NCI-H146 treated with DMSO at 0.1 percent for 48 hours (cell line): ENCODE measurements around the gene C2CD4D.
"Not testable (repeated sequence)": the region's sequence is repeated elsewhere in the genome, so short reads cannot be mapped to it uniquely, and the experiment has no call there.

Source experiments
- DNase-seq: peaks from one replicate; lab custom pipeline; 2025; ENCODE audit not compliant: unreplicated experiment; lab: John Stamatoyannopoulos, UW

The C2CD4D gene

DNA sequence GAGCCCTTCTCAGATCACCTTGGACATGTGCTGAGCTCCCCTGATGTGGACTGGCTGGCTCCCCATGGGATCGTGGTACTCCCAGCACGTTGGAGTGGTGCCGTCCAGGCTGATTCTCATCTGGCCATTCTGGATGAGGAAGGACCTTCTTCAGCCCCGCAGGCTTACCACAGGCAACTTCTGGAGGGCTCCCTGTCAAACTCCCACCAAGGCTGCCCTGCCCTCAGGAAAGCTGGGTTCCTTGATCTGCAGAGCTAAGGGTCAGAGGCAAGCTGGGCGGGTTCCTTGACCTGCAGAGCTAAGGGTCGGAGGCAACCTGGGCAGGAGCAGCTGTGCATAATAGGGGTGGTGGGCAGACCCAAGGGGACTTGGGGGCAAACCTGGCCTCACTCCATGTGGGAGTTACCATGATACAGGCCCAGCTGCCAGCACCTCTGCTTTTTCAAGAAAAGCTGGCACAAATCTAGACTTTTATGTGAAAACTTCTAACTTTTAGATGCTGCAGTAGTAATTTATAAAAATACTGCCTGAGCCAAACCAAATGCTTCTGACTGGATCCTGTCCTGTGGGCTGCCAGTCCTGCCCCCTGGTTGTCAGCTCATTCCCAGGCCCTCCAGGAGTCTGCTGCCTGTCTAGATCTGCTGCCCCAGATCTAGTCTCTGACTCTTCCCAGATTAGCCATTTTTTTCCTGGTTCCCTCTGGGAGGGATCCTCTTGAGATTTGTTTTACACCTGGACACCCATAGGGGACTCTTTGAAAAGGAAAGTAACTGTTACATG lies 19.5 kb upstream of the C2CD4D start:
- DNase-seq, result no peak

- no peak for DNase-seq
These were observed 18.6 kb upstream of the C2CD4D start for GRCh38 chr1:151858030-151858746.

DNA sequence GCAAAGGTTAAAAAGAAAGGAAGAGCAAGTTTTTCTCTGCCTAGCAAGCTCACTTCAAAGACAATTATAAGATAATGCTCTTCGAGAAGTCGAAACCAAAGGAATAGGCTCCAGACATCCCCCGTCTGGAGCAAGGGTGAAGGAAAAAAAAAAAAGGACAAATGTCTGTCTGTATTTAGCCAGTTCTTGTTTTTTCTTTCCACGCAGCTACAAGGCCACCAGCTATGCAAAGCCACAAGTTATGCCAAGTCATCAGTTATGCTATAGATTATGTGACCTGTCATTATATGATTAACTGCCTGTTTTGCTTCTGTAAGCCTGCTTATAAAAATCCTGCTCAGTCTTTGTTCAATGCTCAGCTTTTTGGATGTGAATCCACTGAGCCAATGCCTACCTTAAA lies 16.3 kb upstream of the C2CD4D start:
- DNase-seq, result no peak

DNA sequence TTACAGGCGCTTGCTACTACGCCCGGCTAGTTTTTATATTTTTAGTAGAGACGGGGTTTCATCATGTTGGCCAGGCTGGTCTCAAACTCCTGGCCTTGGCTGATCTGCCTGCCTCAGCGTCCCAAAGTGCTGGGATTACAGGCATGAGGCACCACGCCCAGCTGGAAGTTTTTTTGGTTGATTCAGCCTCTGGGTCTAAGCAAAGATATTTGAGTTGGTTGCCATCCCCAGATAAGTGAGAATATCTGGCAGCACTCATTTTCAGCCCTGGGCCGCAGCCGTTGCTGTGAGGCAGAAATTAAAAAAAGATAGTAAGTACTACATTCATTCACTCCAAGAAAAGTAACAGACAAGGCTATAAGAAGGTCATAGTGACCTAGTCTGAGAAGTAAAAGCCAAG lies 15.9 kb upstream of the C2CD4D start:
- DNase-seq, result not testable (repeated sequence)

- no peak for DNase-seq
These were observed 15.0 kb upstream of the C2CD4D start for GRCh38 chr1:151854658-151855057.

DNA sequence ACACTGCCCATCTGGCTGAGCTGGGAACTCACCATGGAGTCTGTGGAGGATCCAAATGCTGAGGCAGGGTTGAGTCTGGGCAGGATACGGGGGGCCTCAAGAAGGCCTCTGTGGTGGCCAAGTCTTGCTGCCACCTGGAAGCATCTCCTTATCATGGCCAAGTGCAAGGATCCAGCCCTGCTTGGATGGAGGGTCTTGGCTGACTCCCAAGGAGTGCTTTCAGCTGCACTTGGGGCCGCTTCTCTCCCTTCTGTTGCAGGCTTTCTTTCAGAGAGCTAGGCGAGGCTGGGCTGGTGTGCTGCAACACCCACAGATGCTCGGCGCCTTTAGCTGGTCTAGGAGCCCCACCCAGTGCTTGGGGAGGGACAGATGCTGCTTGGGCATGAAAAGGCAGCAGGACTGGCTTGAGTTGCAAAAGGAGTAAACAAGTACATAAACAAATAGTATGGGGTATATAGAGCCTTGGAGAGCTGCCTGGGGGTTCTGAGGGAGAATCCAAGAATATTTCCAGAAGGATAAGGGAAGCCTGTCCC lies 13.9 kb upstream of the C2CD4D start, which contains the start of gene THEM5:
TSS of gene THEM5 (minus strand) at position 302 of the 533 bp plus-strand sequence. CDS start at position 155, 147 bp downstream.
- no peak for DNase-seq

- no peak for DNase-seq
These were observed 13.1 kb upstream of the C2CD4D start for GRCh38 chr1:151852733-151853132.

- no peak for DNase-seq
These were observed 12.3 kb upstream of the C2CD4D start for GRCh38 chr1:151851886-151852285.

GRCh38 chr1:151849871-151850270 lies 10.3 kb upstream of the C2CD4D start:
- DNase-seq, result no peak

GRCh38 chr1:151849126-151849525 lies 9.5 kb upstream of the C2CD4D start:
- DNase-seq, result no peak

DNA sequence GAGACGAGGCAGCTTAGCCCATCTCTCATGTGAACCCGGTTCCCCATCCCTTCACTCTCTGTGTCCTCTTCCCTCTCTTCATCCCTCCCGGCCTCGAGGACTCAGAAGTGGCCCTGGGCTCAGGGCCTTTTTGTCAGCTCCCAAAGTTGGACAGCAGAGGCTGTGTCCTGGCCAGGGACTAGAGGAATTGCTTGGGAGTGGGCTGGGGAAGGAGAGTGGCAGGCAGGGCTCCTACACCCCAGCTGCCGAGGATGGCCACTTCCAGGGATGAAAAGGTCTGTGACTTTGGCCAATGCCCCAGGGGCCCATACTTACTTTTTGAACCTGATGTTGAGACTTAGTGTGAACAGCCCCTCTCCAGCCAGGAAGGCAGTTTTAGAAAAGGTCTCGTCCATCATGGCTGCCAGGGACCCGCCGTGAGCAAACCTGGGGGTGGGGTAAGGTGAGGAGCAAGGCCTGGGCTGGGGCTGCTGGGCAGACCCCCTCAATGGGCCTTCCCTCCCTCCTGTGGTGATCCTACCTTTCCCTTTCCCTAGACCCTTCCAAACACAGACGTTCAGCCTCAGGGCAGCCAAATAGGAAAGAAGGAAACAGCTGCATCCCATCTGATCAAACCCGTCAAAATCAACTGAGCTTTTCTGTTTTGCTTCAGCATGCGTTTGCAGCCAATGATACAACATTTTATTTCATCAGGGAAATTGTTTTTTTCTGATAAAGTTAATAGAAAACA lies 8.4 kb upstream of the C2CD4D start:
- no peak for DNase-seq

GRCh38 chr1:151846686-151847237 lies 7.1 kb upstream of the C2CD4D start:
- no peak for DNase-seq

GRCh38 chr1:151846062-151846568 lies 6.5 kb upstream of the C2CD4D start:
- no peak for DNase-seq

DNA sequence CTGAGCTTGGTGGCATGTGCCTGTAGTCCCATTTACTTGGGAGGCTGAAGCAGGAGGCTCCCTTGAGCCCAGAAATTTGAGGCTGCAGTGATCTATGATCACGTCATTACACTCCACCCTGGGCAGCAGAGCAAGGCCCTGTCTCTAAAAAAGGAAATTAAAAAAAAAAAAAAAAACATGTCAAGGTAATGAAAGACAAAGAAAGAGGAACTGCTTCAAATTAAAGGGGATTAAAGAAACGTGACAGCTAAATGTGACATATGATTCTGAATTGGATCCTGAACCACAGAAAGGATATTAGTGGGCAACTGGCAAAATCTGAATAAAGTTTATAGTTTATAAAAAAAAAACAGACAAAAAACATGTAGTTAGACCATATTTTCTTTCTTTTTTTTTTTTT lies 3.8 kb upstream of the C2CD4D start:
- no peak for DNase-seq

DNA sequence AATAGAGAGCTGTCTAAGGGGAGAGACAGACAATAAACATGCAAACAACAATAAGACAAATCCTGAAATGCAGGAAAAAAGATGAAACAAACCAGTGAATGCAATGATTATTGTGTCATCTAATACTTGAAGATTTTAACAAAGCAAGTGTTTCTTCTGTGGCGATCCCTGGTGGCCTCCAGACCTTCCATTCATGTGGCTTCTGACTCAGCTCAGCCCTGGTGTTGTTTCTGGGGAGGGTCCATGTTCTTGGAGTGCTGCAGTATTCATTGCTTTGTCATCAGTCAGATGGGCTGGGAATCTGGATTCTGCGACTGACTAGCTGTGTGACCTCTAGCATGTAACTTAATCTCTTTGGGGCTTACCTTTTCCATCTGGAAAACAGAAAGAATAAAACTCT lies 1.5 kb upstream of the C2CD4D start:
- DNase-seq, result no peak

- DNase-seq, result no peak
These were observed 801 bp upstream of the C2CD4D start for GRCh38 chr1:151840421-151840820.

GRCh38 chr1:151839082-151839412 lies 573 bp downstream of the C2CD4D start:
- no peak for DNase-seq

DNA sequence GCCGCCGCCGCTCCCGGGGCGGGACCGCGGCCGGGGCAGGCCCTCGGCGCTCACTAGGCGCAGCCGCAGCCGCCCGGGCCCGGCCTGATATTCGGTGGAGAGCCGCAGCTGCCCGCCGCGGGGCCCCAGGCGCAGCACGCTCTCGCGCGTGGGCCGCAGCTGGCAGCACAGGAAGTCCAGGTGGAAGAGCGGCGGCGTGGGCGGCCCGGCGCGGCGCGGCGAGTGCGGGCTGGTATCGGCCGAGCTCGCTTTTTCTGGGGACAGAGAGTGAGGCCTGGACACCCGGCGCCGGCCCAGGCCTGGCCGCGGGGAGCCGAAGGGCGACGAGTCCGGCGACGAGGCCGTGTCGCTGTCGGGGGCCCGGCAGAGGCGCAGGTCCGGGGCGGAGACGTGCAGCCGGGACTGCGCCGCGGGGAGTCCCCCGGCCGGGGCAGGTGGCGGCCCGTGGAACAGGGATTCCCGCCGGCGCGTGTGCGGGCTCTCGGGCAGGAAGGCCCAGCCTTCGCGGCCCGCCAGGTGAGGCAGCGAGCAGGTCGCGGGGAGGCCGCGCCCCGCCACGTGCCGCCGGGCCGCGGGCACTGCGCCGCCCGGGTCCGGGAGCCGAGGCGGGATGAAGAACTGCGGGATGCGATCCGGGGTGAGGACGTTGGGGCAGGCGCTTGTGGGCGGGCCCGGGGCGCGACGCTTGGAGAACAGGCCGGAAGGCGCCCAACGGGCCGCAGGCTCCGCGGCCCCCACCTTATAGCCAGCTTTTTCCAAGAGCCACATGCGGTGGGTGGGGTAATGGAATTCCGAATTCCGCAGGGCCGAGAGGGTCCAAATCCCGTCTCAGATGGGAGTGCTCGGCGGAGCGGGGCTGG lies 1.2 kb downstream of the C2CD4D start:
- no peak for DNase-seq

DNA sequence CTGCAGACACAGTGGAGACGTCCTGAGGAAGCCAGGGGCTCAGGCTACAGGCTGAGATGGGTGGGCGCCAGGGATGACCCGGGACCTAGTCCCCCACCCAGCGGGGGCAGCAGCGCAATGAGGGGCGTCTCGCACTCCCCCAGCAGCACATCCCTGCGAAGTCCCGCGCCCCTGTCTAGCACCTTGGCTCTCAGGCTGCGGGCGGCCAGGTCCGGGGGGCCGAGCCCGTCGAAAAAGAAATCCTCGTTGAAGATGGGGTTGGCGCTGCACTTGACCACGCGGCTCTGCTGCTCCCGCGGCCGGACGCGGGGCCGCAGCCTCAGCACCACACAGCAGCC lies 1.8 kb downstream of the C2CD4D start:
- no peak for DNase-seq

DNA sequence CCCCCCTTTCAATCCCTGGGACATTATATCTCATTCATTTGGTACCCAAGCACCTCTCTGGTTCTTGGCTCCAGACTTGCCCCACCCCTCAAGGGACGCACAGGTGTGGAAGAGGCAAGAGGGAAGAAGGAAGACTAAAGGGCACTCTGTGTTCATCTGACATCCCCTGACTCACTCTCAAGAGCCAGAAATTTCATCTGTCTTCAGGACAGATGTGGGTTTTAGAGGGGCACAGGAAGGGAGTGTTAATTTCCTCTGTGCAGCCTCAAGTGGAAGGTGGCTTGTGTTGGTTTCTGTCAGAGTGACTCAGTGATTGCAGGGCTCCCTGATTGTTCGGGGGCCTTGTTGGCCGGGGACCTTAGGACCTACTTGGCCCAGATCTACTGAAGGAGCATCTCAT lies 2.4 kb downstream of the C2CD4D start:
- no peak for DNase-seq
